GM13976 (cell line): ENCODE measurements around the gene OR10H4.

Experiments used
- DNase-seq: peaks from one replicate; pipeline ENCODE4 v3.0.0; 2012; ENCODE audit warnings: low spot score
- CTCF ChIP-seq: IDR thresholded peaks from 2 replicates; pipeline ENCODE4 v1.5.1; 2012; ENCODE audit warnings: borderline replicate concordance, mild to moderate bottlenecking; ENCODE audit not compliant: insufficient read depth; ENCODE audit errors: extremely low read depth, missing control alignments, control extremely low read depth
- in situ Hi-C: fragments of 300-500 bp; cut with MboI; formaldehyde crosslinking; loops from one replicate; pipeline ENCODE4 v1.12.0; 2022; ENCODE audit warnings: low sequenced_read_pairs, mixed read lengths, inconsistent platforms; ENCODE audit not compliant: unreplicated experiment

Gene OR10H4

GRCh38 chr19:15913384-15913783, 35.4 kb upstream of the OR10H4 start:
- no peak for DNase-seq
- in situ Hi-C loops = no loop called here

GRCh38 chr19:15913830-15914229, 35.0 kb upstream of the OR10H4 start:
- no peak for TF ChIP-seq CTCF
- no peak for DNase-seq
- in situ Hi-C loops = no loop called here

More at GRCh38 chr19:15913384-15913783, 35.4 kb upstream of the OR10H4 start:
- TF ChIP-seq CTCF = no peak

GRCh38 chr19:15915109-15915508, 33.7 kb upstream of the OR10H4 start:
- TF ChIP-seq CTCF = no peak
- DNase-seq = no peak
- in situ Hi-C loops = no loop called here

- DNase-seq = no peak
- no peak for TF ChIP-seq CTCF
- in situ Hi-C loops = no loop called here
Observed at GRCh38 chr19:15919243-15919642, 29.6 kb upstream of the OR10H4 start.

- in situ Hi-C loops = no loop called here
- TF ChIP-seq CTCF = no peak
- DNase-seq = no peak
Observed at GRCh38 chr19:15922021-15922420, 26.8 kb upstream of the OR10H4 start.

GRCh38 chr19:15923702-15924101, 25.1 kb upstream of the OR10H4 start:
- in situ Hi-C loops = no loop called here
- no peak for DNase-seq
- no peak for TF ChIP-seq CTCF

GRCh38 chr19:15926484-15926883, 22.3 kb upstream of the OR10H4 start:
- in situ Hi-C loops = no loop called here
- DNase-seq = no peak
- TF ChIP-seq CTCF = no peak
